Ascending aorta (tissue), 2 donors: ENCODE measurements around the gene CRTAC1. TPM values are rescaled to one million over a fixed set of nuclear protein-coding genes. Genes with fewer than 3 reads are reported as not detected.

Source experiments
- DNase-seq, 2 donors: peaks; one replicate each; pipeline ENCODE4 v3.0.0-alpha.2; 2019; ENCODE audit warnings: low spot score in 2 of 2
- H3K27ac ChIP-seq, 2 donors: fragments of 200-600 bp; sonication (generic); one replicate each; pipeline ENCODE4 v1.5.1; 2016 to 2017; ENCODE audit warnings: mild to moderate bottlenecking in 1 of 2
- H3K27me3 ChIP-seq: fragments of 200-600 bp; sonication (generic); one replicate; pipeline ENCODE4 v1.5.1; 2017
- H3K36me3 ChIP-seq, 2 donors: fragments of 200-600 bp; sonication (generic); one replicate each; pipeline ENCODE4 v1.5.1; 2016
- H3K4me1 ChIP-seq, 2 donors: fragments of 200-600 bp; sonication (generic); one replicate each; pipeline ENCODE4 v1.5.1; 2016 to 2017; ENCODE audit warnings: mild to moderate bottlenecking in 1 of 2
- H3K4me3 ChIP-seq, 2 donors: fragments of 200-600 bp; sonication (generic); one replicate each; pipeline ENCODE4 v1.5.1; 2016 to 2017; ENCODE audit warnings: mild to moderate bottlenecking in 1 of 2
- H3K9me3 ChIP-seq, 2 donors: fragments of 200-600 bp; sonication (generic); one replicate each; pipeline ENCODE4 v1.5.1; 2016
- intact Hi-C: fragments of 100-400 bp; cut with DNase I; formaldehyde crosslinking; loops from one replicate; pipeline ENCODE4 v1.15.1; 2023
- total RNA-seq: library from RNA; depleted of rRNA; stranded (reverse); fragments of >200 nt; gene quantifications from one replicate; pipeline ENCODE4 v1.1.0, GENCODE V29; 2016
- TF ChIP-seq, protein P1 (sequence below), 3 experiments: fragments of 200-600 bp in 2 of 3; fragments of 450-650 bp in 1 of 3; sonication (generic) in 2 of 3; IDR thresholded peaks; one replicate each; pipeline ENCODE4 v1.5.1; 2016 to 2019; ENCODE audit warnings: antibody characterized with exemption in 3 of 3, mild to moderate bottlenecking in 1 of 3, moderate library complexity in 1 of 3

CRTAC1 gene
- total RNA-seq, 1 donor from 2014 or later = 25.2 TPM

DNA sequence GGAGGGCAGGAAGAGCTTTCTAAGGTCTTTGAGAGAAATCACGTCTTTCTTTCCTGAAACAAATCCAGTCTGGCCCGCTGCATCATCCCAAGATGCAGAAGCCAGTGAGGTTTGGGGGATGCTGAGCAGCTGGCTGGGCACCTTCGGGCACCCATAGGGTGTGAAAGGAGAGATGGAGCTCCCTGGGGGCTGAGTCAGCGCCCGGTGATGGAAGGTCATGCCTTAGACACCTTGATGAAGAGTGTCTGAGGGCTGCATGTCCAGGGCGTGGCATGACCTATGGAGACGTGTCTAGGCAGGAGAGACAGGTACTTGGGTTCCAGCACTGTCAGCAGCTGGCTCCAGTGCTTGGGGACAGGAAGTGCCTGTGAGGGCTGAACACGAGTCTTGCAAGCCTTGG, 92.5 kb downstream of the CRTAC1 start:
- intact Hi-C loops = no loop called here
- Histone ChIP-seq H3K36me3 (no peaks in the 10 kb centered on the region), H3K27me3 (no peaks in the 10 kb centered on the region), H3K27ac (no peak overlapping the region), H3K4me1 (no peaks in the 10 kb centered on the region), H3K4me3 (no peak overlapping the region), H3K9me3 (no peaks in the 10 kb centered on the region)
- no peak for DNase-seq
- TF ChIP-seq, protein P1, sequence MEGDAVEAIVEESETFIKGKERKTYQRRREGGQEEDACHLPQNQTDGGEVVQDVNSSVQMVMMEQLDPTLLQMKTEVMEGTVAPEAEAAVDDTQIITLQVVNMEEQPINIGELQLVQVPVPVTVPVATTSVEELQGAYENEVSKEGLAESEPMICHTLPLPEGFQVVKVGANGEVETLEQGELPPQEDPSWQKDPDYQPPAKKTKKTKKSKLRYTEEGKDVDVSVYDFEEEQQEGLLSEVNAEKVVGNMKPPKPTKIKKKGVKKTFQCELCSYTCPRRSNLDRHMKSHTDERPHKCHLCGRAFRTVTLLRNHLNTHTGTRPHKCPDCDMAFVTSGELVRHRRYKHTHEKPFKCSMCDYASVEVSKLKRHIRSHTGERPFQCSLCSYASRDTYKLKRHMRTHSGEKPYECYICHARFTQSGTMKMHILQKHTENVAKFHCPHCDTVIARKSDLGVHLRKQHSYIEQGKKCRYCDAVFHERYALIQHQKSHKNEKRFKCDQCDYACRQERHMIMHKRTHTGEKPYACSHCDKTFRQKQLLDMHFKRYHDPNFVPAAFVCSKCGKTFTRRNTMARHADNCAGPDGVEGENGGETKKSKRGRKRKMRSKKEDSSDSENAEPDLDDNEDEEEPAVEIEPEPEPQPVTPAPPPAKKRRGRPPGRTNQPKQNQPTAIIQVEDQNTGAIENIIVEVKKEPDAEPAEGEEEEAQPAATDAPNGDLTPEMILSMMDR (IDR thresholded peaks at IDR 0.05) = no peak

DNA sequence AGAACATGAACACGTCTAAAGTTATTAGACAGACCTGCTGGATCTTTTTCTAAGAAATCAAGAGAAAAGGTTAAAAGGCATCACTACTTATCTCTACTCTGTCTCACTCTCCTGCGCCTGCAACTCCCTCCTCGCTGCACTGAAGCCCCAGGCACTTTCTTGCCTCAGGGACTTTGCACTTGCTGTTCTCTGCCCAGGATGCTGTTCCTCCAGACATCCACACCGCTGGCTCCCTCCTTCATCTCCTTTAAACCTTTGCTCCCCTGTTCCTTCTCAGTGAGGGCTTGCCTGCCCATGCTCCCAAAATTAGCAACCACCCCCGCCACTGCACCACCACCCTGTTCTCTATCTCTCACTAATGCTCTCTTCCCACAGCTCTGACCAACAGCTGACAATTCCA, 93.4 kb downstream of the CRTAC1 start:
- H3K4me3 ChIP-seq = no peak overlapping the region
- no peaks in the 10 kb centered on the region for H3K27me3 ChIP-seq
- no peaks in the 10 kb centered on the region for H3K9me3 ChIP-seq
- H3K36me3 ChIP-seq = no peaks in the 10 kb centered on the region
- intact Hi-C loops = no loop called here
- DNase-seq = no peak
- TF ChIP-seq, protein P1 (IDR thresholded peaks at IDR 0.05) = no peak
- H3K4me1 ChIP-seq = no peaks in the 10 kb centered on the region
- no peak overlapping the region for H3K27ac ChIP-seq

DNA sequence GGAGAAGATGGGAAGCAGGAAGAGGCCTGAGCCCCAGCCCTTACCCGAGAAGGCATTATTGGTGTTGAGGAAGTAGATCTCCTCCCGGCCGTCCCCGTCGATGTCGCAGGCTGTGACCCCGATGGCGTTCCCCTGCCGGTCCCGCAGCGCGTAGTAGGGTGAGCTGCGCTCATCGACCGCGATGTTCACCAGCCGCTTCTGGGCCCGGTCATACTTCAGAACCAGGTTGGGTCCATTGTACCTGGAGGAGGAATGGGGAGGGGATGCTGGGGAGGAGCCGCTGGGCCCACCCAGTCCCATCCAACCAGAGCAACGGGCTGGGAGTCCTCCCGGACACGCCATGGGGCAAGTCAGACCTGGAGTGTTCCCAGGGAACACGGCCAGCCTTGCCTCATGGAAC, 94.3 kb downstream of the CRTAC1 start:
- Histone ChIP-seq H3K9me3 (no peaks in the 10 kb centered on the region), H3K27me3 (no peaks in the 10 kb centered on the region), H3K4me1 (no peaks in the 10 kb centered on the region), H3K27ac (no peak overlapping the region), H3K36me3 (no peaks in the 10 kb centered on the region), H3K4me3 (no peak overlapping the region)
- DNase-seq = no peak
- intact Hi-C loops = no loop called here
- TF ChIP-seq, protein P1 (IDR thresholded peaks at IDR 0.05) = no peak

DNA sequence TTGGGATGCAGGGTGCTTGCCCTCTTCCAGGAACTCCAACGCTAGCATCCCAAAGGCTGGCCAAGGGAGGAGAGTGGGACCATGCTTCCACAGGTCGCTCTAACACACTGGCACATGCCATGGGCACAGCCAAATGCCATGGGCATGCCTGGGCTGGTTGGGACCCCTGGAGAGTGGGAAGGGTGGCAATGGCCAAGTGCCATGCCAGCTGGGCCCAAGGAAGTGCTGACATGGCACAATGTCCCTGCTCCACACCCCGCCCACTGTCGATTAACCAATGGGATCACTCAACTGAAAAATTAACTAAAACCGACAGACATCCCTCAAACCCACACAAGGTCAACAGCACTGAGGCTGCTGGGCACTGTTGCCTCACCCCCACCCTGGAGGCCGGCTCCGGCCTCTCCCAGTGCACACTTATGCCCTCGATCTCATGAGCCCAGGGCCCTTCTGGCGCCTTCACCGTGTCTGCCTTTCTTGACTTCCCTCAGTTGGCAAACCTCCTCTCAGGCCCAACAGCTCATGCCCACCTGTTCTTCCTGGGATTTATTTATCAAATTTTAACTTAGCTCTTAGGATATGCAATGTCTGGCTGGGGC, 97.4 kb downstream of the CRTAC1 start:
- no peaks in the 10 kb centered on the region for H3K4me1 ChIP-seq
- no peak for DNase-seq
- no peaks in the 10 kb centered on the region for H3K9me3 ChIP-seq
- H3K27ac ChIP-seq = no peak overlapping the region
- H3K36me3 ChIP-seq = no peaks in the 10 kb centered on the region
- H3K27me3 ChIP-seq = no peaks in the 10 kb centered on the region
- intact Hi-C loops = no loop called here
- TF ChIP-seq, protein P1 (IDR thresholded peaks at IDR 0.05) = no peak
- H3K4me3 ChIP-seq = no peak overlapping the region

DNA sequence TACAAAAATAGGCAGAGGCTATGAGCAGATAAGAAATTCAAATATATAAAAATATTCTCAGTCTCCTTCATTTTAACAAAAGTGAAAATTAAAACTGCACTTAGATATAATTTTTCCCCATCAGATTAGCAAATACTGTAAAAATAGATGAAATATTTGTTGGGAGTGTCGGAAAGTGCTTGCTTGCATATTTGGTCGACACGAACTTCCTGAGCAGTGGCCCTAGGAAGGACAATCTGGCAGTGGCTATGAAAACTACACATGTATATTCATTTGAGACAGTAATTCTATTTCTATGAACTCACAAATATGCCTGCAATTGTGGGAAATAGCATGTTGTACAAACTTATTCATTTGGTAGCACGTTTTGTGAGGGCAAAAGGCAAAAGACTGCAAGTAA, 99.4 kb downstream of the CRTAC1 start:
- intact Hi-C loops = no loop called here
- no peak for DNase-seq
- no peaks in the 10 kb centered on the region for H3K9me3 ChIP-seq
- TF ChIP-seq, protein P1 (IDR thresholded peaks at IDR 0.05) = no peak
- no peak overlapping the region for H3K4me3 ChIP-seq
- H3K27me3 ChIP-seq = no peaks in the 10 kb centered on the region
- H3K27ac ChIP-seq = no peak overlapping the region
- H3K36me3 ChIP-seq = no peaks in the 10 kb centered on the region
- H3K4me1 ChIP-seq = no peaks in the 10 kb centered on the region

DNA sequence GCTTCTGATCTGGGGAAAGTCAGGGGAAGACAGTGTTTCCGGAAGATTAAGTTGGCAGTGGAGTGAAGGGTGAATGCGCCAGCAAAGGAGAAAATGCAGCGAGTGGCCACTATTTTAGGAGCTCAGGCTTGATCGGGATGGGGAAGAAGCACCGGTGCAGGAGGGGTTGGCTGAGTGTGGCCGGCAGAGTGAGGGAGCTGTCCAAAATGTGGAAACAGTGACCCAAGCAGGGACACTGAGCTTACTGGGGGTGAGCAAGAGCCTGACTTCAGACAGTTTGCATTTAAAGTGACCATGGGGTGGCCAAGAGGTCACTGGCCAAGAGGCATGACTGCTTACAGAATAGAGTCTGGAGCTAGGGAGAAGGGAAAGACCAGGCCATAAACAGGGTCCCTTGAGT, 101.5 kb downstream of the CRTAC1 start:
- TF ChIP-seq, protein P1 (IDR thresholded peaks at IDR 0.05) = no peak
- H3K27me3 ChIP-seq = no peaks in the 10 kb centered on the region
- H3K27ac ChIP-seq = no peak overlapping the region
- intact Hi-C loops = no loop called here
- no peaks in the 10 kb centered on the region for H3K4me1 ChIP-seq
- H3K36me3 ChIP-seq = no peaks in the 10 kb centered on the region
- no peak overlapping the region for H3K4me3 ChIP-seq
- no peak for DNase-seq
- H3K9me3 ChIP-seq = no peaks in the 10 kb centered on the region
